Activated naive CD8-positive, alpha-beta T cell treated with anti-CD3 and anti-CD28 coated beads, Interleukin-2, amount 50 U/mL, for 16 hours (primary cell): Measurements from ENCODE around the gene BFSP1.

Experiments used
- DNase-seq: peaks from one replicate; pipeline ENCODE4 v3.0.0-alpha.2; 2020; ENCODE audit warnings: low read depth, low spot score

The BFSP1 gene

GRCh38 chr20:17520583-17520982 is 10.6 kb downstream of the BFSP1 start:
- DNase-seq, result no peak

- no peak for DNase-seq
Measured at GRCh38 chr20:17519606-17520285, 11.4 kb downstream of the BFSP1 start.

GRCh38 chr20:17518339-17519052 is 12.7 kb downstream of the BFSP1 start:
- no peak for DNase-seq

- no peak for DNase-seq
Measured at GRCh38 chr20:17515053-17515452, 16.1 kb downstream of the BFSP1 start.

GRCh38 chr20:17513939-17514338 is 17.2 kb downstream of the BFSP1 start:
- DNase-seq, result no peak

- no peak for DNase-seq
Measured at GRCh38 chr20:17511401-17511800, 19.8 kb downstream of the BFSP1 start.

GRCh38 chr20:17510548-17510947 is 20.6 kb downstream of the BFSP1 start:
- no peak for DNase-seq

GRCh38 chr20:17508756-17509155 is 22.4 kb downstream of the BFSP1 start:
- DNase-seq, result no peak

GRCh38 chr20:17507531-17507930 is 23.6 kb downstream of the BFSP1 start:
- no peak for DNase-seq

GRCh38 chr20:17507032-17507431 is 24.1 kb downstream of the BFSP1 start:
- DNase-seq, result no peak

- peak; percentile 25 for DNase-seq
Measured at GRCh38 chr20:17505636-17506517, 25.3 kb downstream of the BFSP1 start.

- no peak for DNase-seq
Measured at GRCh38 chr20:17504898-17505635, 26.1 kb downstream of the BFSP1 start.

- DNase-seq, result no peak
Measured at GRCh38 chr20:17504066-17504897, 26.9 kb downstream of the BFSP1 start.

GRCh38 chr20:17503301-17504065 is 27.7 kb downstream of the BFSP1 start:
- no peak for DNase-seq

- no peak for DNase-seq
Measured at GRCh38 chr20:17502105-17502504, 29.1 kb downstream of the BFSP1 start.

GRCh38 chr20:17501701-17502100 is 29.5 kb downstream of the BFSP1 start:
- DNase-seq, result no peak

GRCh38 chr20:17500826-17501225 is 30.4 kb downstream of the BFSP1 start:
- no peak for DNase-seq

GRCh38 chr20:17500271-17500670 is 30.9 kb downstream of the BFSP1 start:
- DNase-seq, result no peak

GRCh38 chr20:17499041-17499440 is 32.1 kb downstream of the BFSP1 start:
- DNase-seq, result no peak

- no peak for DNase-seq
Measured at GRCh38 chr20:17498641-17499040, 32.5 kb downstream of the BFSP1 start.
